ENCODE results near the gene NDUFA11. TPM values are rescaled to one million over a fixed set of nuclear protein-coding genes. Genes with fewer than 3 reads are reported as not detected.

The NDUFA11 gene
- polyA plus RNA-seq, 1 experiment, result 351 TPM

GRCh38 chr19:5921516-5922160 lies 18.0 kb upstream of the NDUFA11 start:
- CTCF ChIA-PET, result interaction anchor here (0.9 kb wide), 1 partner anchor 118 kb away, joined by 4 read pairs; no protein-coding TSS in a partner anchor
- Histone ChIP-seq H3K36me3 (ENCODE audit: control insufficient read depth, insufficient read depth, low read length) (peaks cover 42% of the 10 kb centered on the region), H3K4me3 (ENCODE audit: low read depth, low read length) (no peak overlapping the region), H3K27me3 (ENCODE audit: control insufficient read depth, insufficient read depth, low read length) (no peaks in the 10 kb centered on the region)
- DNase-seq (ENCODE audit: low read depth), result no peak
- POLR2A ChIA-PET, result no interaction called here
- TF ChIP-seq CTCF (IDR thresholded peaks at IDR 0.05; ENCODE audit: insufficient read depth, low read depth, low read length), result no peak

- Histone ChIP-seq H3K4me3 (ENCODE audit: low read depth, low read length) (no peak overlapping the region), H3K36me3 (ENCODE audit: control insufficient read depth, insufficient read depth, low read length) (peaks cover 37% of the 10 kb centered on the region), H3K27me3 (ENCODE audit: control insufficient read depth, insufficient read depth, low read length) (no peaks in the 10 kb centered on the region)
- CTCF ChIA-PET, result no interaction called here
- no peak for TF ChIP-seq CTCF (IDR thresholded peaks at IDR 0.05; ENCODE audit: insufficient read depth, low read depth, low read length)
- POLR2A ChIA-PET, result interaction anchor here (0.8 kb wide), 1 partner anchor 8 kb away, joined by 3 read pairs; no protein-coding TSS in a partner anchor
- no peak for DNase-seq (ENCODE audit: low read depth)
Observed at GRCh38 chr19:5918463-5919079, 15.0 kb upstream of the NDUFA11 start.

- no peaks in the 10 kb centered on the region for H3K27me3 ChIP-seq (ENCODE audit: control insufficient read depth, insufficient read depth, low read length)
- TF ChIP-seq CTCF (IDR thresholded peaks at IDR 0.05; ENCODE audit: insufficient read depth, low read depth, low read length), result no peak
- POLR2A ChIA-PET, result interaction anchor here (0.8 kb wide), 1 partner anchor 9 kb away, joined by 3 read pairs; no protein-coding TSS in a partner anchor
- H3K4me3 ChIP-seq (ENCODE audit: low read depth, low read length), result no peak overlapping the region
- CTCF ChIA-PET, result no interaction called here
- peaks cover 31% of the 10 kb centered on the region for H3K36me3 ChIP-seq (ENCODE audit: control insufficient read depth, insufficient read depth, low read length)
- no peak for DNase-seq (ENCODE audit: low read depth)
Observed at GRCh38 chr19:5917431-5918107, 14.0 kb upstream of the NDUFA11 start.

GRCh38 chr19:5916181-5916708 lies 12.7 kb upstream of the NDUFA11 start:
- no peak for DNase-seq (ENCODE audit: low read depth)
- POLR2A ChIA-PET, result no interaction called here
- CTCF ChIA-PET, result interaction anchor here (0.7 kb wide), 1 partner anchor 81 kb away, joined by 3 read pairs; no protein-coding TSS in a partner anchor

More at GRCh38 chr19:5916181-5916708, 12.7 kb upstream of the NDUFA11 start:
- H3K36me3 ChIP-seq (ENCODE audit: control insufficient read depth, insufficient read depth, low read length), result peaks cover 30% of the 10 kb centered on the region
- no peak for TF ChIP-seq CTCF (IDR thresholded peaks at IDR 0.05; ENCODE audit: insufficient read depth, low read depth, low read length)
- H3K27me3 ChIP-seq (ENCODE audit: control insufficient read depth, insufficient read depth, low read length), result no peaks in the 10 kb centered on the region
- H3K4me3 ChIP-seq (ENCODE audit: low read depth, low read length), result no peak overlapping the region
